ENCODE measurements around the gene SRL. TPM values are rescaled to one million over a fixed set of nuclear protein-coding genes. Genes with fewer than 3 reads are reported as not detected.

SRL gene
- total and polyA plus RNA-seq, 2 of the 13 experiments (the other 11 are each of a cell fraction or from before 2014, with no cell fraction given): 0.05 TPM; not detected in 1

GRCh38 chr16:4157376-4157825 lies 84.5 kb downstream of the SRL start (continued):
- TF ChIP-seq U2AF1 (optimal IDR thresholded peaks at IDR 0.05; ENCODE audit: low read depth, low read length): no peak
- no peak for TF ChIP-seq ISX (CRISPR knock-in tag; conservative IDR thresholded peaks at IDR 0.05)
- no peak for TF ChIP-seq MAZ (IDR thresholded peaks at IDR 0.05; ENCODE audit: borderline replicate concordance, low read depth, low read length)
- no peak for TF ChIP-seq MAZ (CRISPR knock-in tag; IDR thresholded peaks at IDR 0.05; ENCODE audit: low read depth)
- TF ChIP-seq SMAD3 (CRISPR knock-in tag; IDR thresholded peaks at IDR 0.05): no peak
- TF ChIP-seq SOX5 (CRISPR knock-in tag; IDR thresholded peaks at IDR 0.05; ENCODE audit: borderline replicate concordance): peak; percentile 57; the same call in 1 of the 2 replicates
- TF ChIP-seq ZNF431 (CRISPR knock-in tag; IDR thresholded peaks at IDR 0.05; ENCODE audit: borderline replicate concordance, low read depth): no peak
- TF ChIP-seq ZNF180 (CRISPR knock-in tag; IDR thresholded peaks at IDR 0.05; ENCODE audit: borderline replicate concordance, low read depth): no peak
- TF ChIP-seq NR2F6 (IDR thresholded peaks at IDR 0.05): peak; percentile 70
- peak; percentile 71 for TF ChIP-seq NR2F6 (CRISPR knock-in tag; IDR thresholded peaks at IDR 0.05)
- TF ChIP-seq, protein P1, sequence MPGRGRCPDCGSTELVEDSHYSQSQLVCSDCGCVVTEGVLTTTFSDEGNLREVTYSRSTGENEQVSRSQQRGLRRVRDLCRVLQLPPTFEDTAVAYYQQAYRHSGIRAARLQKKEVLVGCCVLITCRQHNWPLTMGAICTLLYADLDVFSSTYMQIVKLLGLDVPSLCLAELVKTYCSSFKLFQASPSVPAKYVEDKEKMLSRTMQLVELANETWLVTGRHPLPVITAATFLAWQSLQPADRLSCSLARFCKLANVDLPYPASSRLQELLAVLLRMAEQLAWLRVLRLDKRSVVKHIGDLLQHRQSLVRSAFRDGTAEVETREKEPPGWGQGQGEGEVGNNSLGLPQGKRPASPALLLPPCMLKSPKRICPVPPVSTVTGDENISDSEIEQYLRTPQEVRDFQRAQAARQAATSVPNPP (CRISPR knock-in tag; IDR thresholded peaks at IDR 0.05): no peak
- TF ChIP-seq, protein P2, sequence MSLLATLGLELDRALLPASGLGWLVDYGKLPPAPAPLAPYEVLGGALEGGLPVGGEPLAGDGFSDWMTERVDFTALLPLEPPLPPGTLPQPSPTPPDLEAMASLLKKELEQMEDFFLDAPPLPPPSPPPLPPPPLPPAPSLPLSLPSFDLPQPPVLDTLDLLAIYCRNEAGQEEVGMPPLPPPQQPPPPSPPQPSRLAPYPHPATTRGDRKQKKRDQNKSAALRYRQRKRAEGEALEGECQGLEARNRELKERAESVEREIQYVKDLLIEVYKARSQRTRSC (CRISPR knock-in tag; IDR thresholded peaks at IDR 0.05; ENCODE audit: low read depth): no peak
- TF ChIP-seq ZNF296 (CRISPR knock-in tag; conservative IDR thresholded peaks at IDR 0.05): no peak
- TF ChIP-seq, protein P3, sequence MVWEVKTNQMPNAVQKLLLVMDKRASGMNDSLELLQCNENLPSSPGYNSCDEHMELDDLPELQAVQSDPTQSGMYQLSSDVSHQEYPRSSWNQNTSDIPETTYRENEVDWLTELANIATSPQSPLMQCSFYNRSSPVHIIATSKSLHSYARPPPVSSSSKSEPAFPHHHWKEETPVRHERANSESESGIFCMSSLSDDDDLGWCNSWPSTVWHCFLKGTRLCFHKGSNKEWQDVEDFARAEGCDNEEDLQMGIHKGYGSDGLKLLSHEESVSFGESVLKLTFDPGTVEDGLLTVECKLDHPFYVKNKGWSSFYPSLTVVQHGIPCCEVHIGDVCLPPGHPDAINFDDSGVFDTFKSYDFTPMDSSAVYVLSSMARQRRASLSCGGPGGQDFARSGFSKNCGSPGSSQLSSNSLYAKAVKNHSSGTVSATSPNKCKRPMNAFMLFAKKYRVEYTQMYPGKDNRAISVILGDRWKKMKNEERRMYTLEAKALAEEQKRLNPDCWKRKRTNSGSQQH (CRISPR knock-in tag; IDR thresholded peaks at IDR 0.05; ENCODE audit: low read depth): no peak
- no peak for TF ChIP-seq SKIL (CRISPR knock-in tag; IDR thresholded peaks at IDR 0.05; ENCODE audit: borderline replicate concordance)
- no peak for TF ChIP-seq ZBTB10 (CRISPR knock-in tag; IDR thresholded peaks at IDR 0.05; ENCODE audit: borderline replicate concordance)
- no peak for TF ChIP-seq MTA1 (CRISPR knock-in tag; IDR thresholded peaks at IDR 0.05; ENCODE audit: borderline replicate concordance)
- peak; percentile 64; the same call in 1 of the 2 replicates for TF ChIP-seq FOXK1 (CRISPR knock-in tag; IDR thresholded peaks at IDR 0.05; ENCODE audit: borderline replicate concordance, low read depth)
- no peak for TF ChIP-seq PAF1 (CRISPR knock-in tag; IDR thresholded peaks at IDR 0.05)
- TF ChIP-seq ZNF501 (CRISPR knock-in tag; IDR thresholded peaks at IDR 0.05): 0 out of 2 replicates have a peak, but pooled peaks have one; percentile 31
- no peak for TF ChIP-seq ZNF160 (CRISPR knock-in tag; IDR thresholded peaks at IDR 0.05)
- TF ChIP-seq NR1H2 (CRISPR knock-in tag; IDR thresholded peaks at IDR 0.05; ENCODE audit: borderline replicate concordance, low read depth): no peak
- no peak for TF ChIP-seq ZMAT5 (CRISPR knock-in tag; IDR thresholded peaks at IDR 0.05; ENCODE audit: borderline replicate concordance, low read depth)

Measured in HepG2 (cell line).